Thyroid gland (tissue), 4 donors: Measurements from ENCODE around the gene MCM10. TPM values are rescaled to one million over a fixed set of nuclear protein-coding genes. Genes with fewer than 3 reads are reported as not detected.

Experiments
- DNase-seq, 2 donors: peaks; one replicate each; pipeline ENCODE4 v3.0.0-alpha.2; 2019
- H3K27ac ChIP-seq, 3 donors: fragments of 200-600 bp; sonication (generic); 1 replicate in 2 of 3; 2 replicates in 1 of 3; pipeline ENCODE4 v1.5.1; 2016 to 2019; ENCODE audit warnings: mild to moderate bottlenecking in 1 of 3, moderate library complexity in 1 of 3
- H3K27me3 ChIP-seq: fragments of 200-600 bp; sonication (generic); one replicate; pipeline ENCODE4 v1.5.1; 2019
- H3K36me3 ChIP-seq, 2 donors: fragments of 200-600 bp; sonication (generic); one replicate each; pipeline ENCODE4 v1.5.1; 2016 to 2019
- H3K4me1 ChIP-seq, 2 donors: fragments of 200-600 bp; sonication (generic); one replicate each; pipeline ENCODE4 v1.5.1; 2017 to 2019
- H3K4me3 ChIP-seq, 3 donors: fragments of 200-600 bp; sonication (generic); replicated peaks in 1 of 3; 1 replicate in 2 of 3; 2 replicates in 1 of 3; pipeline ENCODE4 v1.5.1; 2016; ENCODE audit warnings: mild to moderate bottlenecking in 1 of 3
- H3K9me3 ChIP-seq: fragments of 200-600 bp; sonication (generic); one replicate; pipeline ENCODE4 v1.5.1; 2017
- POLR2A ChIP-seq, 2 donors: fragments of 450-650 bp; IDR thresholded peaks; one replicate each; pipeline ENCODE4 v1.6.1; 2017; ENCODE audit warnings: antibody characterized with exemption in 2 of 2, mild to moderate bottlenecking in 2 of 2, moderate library complexity in 1 of 2
- WGBS, 2 donors: methylation state at CpG; one replicate each; pipeline ENCODE4 v1.1.5; 2017; 5-methylcytosine and 5-hydroxymethylcytosine counted together
- intact Hi-C: fragments of 100-400 bp; cut with DNase I; formaldehyde crosslinking; loops from one replicate; pipeline ENCODE4 v1.15.1; 2023
- total RNA-seq, 4 donors: library from RNA; depleted of rRNA; stranded (reverse); fragments of >200 nt; gene quantifications; one replicate each; pipeline ENCODE4 v1.2.3, GENCODE V29; 2016
- TF ChIP-seq, protein P1 (sequence below), 6 experiments: fragments of 200-600 bp in 3 of 6; fragments of 450-650 bp in 3 of 6; sonication (generic) in 3 of 6; IDR thresholded peaks; one replicate each; pipeline ENCODE4 v1.5.1; 2016 to 2019; ENCODE audit warnings: antibody characterized with exemption in 6 of 6, mild to moderate bottlenecking in 2 of 6, inconsistent platforms in 1 of 6, moderate library complexity in 1 of 6

Gene MCM10
- total RNA-seq, 4 donors from 2014 or later: 0.24 to 1.4 (median 0.49) TPM

DNA sequence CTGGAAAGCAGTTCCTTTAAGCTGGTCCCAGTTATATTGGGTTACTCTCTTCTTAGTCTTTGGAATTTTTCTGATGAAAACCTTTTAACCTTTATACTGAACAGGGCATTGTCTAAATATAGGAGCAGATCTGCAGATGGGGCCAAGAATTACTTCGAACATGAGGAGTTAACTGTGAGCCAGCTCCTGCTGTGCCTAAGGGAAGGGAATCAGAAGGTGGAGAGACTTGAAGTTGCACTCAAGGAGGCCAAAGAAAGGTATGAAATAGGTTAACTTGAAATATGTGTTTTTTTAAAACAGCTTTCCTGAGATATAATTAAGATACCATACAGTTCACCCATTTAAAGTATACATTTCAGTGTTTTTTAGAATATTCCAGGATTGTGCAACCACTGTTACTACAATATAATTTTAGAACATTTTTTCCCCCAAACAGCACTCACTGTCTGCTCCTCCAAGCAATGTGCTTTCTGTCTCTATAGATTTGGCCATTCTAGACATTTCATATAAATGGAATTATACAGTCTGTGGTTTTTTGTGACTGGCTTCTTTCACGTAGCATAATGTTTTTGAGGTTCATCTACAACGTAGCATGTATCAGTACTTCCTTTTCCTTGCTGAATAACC is 42.5 kb upstream of the MCM10 start:
- Histone ChIP-seq H3K36me3 (peaks cover 30 to 34% of the 10 kb centered on the region in 2 donors), H3K27me3 (no peaks in the 10 kb centered on the region), H3K27ac (no peak overlapping the region), H3K4me1 (no peaks in the 10 kb centered on the region), H3K4me3 (no peak overlapping the region), H3K9me3 (no peaks in the 10 kb centered on the region)
- TF ChIP-seq, protein P1, sequence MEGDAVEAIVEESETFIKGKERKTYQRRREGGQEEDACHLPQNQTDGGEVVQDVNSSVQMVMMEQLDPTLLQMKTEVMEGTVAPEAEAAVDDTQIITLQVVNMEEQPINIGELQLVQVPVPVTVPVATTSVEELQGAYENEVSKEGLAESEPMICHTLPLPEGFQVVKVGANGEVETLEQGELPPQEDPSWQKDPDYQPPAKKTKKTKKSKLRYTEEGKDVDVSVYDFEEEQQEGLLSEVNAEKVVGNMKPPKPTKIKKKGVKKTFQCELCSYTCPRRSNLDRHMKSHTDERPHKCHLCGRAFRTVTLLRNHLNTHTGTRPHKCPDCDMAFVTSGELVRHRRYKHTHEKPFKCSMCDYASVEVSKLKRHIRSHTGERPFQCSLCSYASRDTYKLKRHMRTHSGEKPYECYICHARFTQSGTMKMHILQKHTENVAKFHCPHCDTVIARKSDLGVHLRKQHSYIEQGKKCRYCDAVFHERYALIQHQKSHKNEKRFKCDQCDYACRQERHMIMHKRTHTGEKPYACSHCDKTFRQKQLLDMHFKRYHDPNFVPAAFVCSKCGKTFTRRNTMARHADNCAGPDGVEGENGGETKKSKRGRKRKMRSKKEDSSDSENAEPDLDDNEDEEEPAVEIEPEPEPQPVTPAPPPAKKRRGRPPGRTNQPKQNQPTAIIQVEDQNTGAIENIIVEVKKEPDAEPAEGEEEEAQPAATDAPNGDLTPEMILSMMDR (IDR thresholded peaks at IDR 0.05): no peak
- no peak for TF ChIP-seq POLR2A (IDR thresholded peaks at IDR 0.05)
- intact Hi-C loops: no loop called here
- WGBS, 2 donors: 82 to 84% methylated on average over 3 of the region's 3 CpGs
- DNase-seq: no peak

- Histone ChIP-seq H3K27me3 (no peaks in the 10 kb centered on the region), H3K9me3 (no peaks in the 10 kb centered on the region), H3K4me1 (no peaks in the 10 kb centered on the region), H3K27ac (no peak overlapping the region), H3K4me3 (no peak overlapping the region), H3K36me3 (peaks cover 38 to 43% of the 10 kb centered on the region in 2 donors)
- no peak for DNase-seq
- TF ChIP-seq, protein P1 (IDR thresholded peaks at IDR 0.05): no peak
- TF ChIP-seq POLR2A (IDR thresholded peaks at IDR 0.05): no peak
- intact Hi-C loops: no loop called here
- 84 to 86% methylated on average over 10 of the region's 10 CpGs for WGBS, 2 donors
These were observed 40.4 kb upstream of the MCM10 start for GRCh38 chr10:13120786-13121499.

DNA sequence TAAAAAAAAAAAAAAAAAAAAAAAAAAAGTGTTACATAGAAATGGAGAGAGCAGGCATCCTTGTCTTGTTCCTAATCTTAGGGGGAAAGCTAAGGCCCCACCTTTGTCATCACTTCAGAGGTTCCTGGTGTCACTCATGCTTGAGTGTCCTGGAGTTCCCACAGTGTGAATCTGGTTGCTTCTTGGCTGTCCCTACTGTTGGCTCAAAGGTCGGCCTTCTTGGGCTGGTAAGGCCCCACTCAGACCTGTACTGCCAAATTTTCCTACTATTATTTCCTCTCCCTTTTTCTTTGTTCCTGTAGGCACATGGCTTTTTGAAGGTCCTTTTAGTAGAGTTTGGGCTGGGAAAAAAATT is 39.9 kb upstream of the MCM10 start:
- peaks cover 33 to 38% of the 10 kb centered on the region in 2 donors for H3K36me3 ChIP-seq

GRCh38 chr10:13136651-13137050 is 24.7 kb upstream of the MCM10 start:
- Histone ChIP-seq H3K27ac (no peak overlapping the region), H3K9me3 (no peaks in the 10 kb centered on the region), H3K4me3 (no peak overlapping the region), H3K36me3 (peaks cover 49 to 51% of the 10 kb centered on the region in 2 donors), H3K4me1 (no peaks in the 10 kb centered on the region), H3K27me3 (no peaks in the 10 kb centered on the region)
- no peak for TF ChIP-seq POLR2A (IDR thresholded peaks at IDR 0.05)
- TF ChIP-seq, protein P1 (IDR thresholded peaks at IDR 0.05): no peak
- intact Hi-C loops: no loop called here
- WGBS, 2 donors: 95 to 96% methylated on average over 8 of the region's 8 CpGs
- no peak for DNase-seq

More for the DNA sequence above, 39.9 kb upstream of the MCM10 start:
- no peak for TF ChIP-seq POLR2A (IDR thresholded peaks at IDR 0.05)
- TF ChIP-seq, protein P1 (IDR thresholded peaks at IDR 0.05): no peak
- no peaks in the 10 kb centered on the region for H3K4me1 ChIP-seq
- DNase-seq: no peak
- 76 to 91% methylated on average over 1 of the region's 1 CpG for WGBS, 2 donors
- no peaks in the 10 kb centered on the region for H3K9me3 ChIP-seq
- H3K27me3 ChIP-seq: no peaks in the 10 kb centered on the region
- H3K27ac ChIP-seq: no peak overlapping the region
- H3K4me3 ChIP-seq: no peak overlapping the region
- intact Hi-C loops: no loop called here

GRCh38 chr10:13139150-13139549 is 22.2 kb upstream of the MCM10 start:
- Histone ChIP-seq H3K27ac (no peak overlapping the region), H3K4me1 (peaks cover 0 to 6% of the 10 kb centered on the region in 2 donors), H3K36me3 (peaks cover 26 to 28% of the 10 kb centered on the region in 2 donors), H3K27me3 (no peaks in the 10 kb centered on the region), H3K9me3 (no peaks in the 10 kb centered on the region), H3K4me3 (no peak overlapping the region)
- intact Hi-C loops: no loop called here
- TF ChIP-seq, protein P1 (IDR thresholded peaks at IDR 0.05): no peak
- TF ChIP-seq POLR2A (IDR thresholded peaks at IDR 0.05): no peak
- no peak for DNase-seq
- 72 to 75% methylated on average over 7 of the region's 7 CpGs for WGBS, 2 donors
